Smooth muscle cell (in vitro differentiated cells): Measurements from ENCODE around the gene BTNL3. TPM values are rescaled to one million over a fixed set of nuclear protein-coding genes. Genes with fewer than 3 reads are reported as not detected.

Experiments used
- DNase-seq: peaks from one replicate; lab custom pipeline; 2025; ENCODE audit not compliant: unreplicated experiment; lab: John Stamatoyannopoulos, UW
- H2AFZ ChIP-seq: fragments of 200-600 bp; sonication (generic); 2 replicates; pipeline ENCODE4 v1.6.0; 2016; ENCODE audit warnings: antibody characterized with exemption, low read depth, mild to moderate bottlenecking
- H3F3A ChIP-seq: fragments of 200-600 bp; sonication (generic); 2 replicates; pipeline ENCODE4 v1.6.0; 2017; ENCODE audit warnings: antibody characterized with exemption, low read depth
- H3K27ac ChIP-seq: fragments of 200-600 bp; sonication (generic); 2 replicates; pipeline ENCODE4 v1.5.1; 2016; ENCODE audit warnings: low read depth, mild to moderate bottlenecking
- H3K27me3 ChIP-seq: fragments of 200-600 bp; sonication (generic); 2 replicates; pipeline ENCODE4 v1.6.1; 2016; ENCODE audit warnings: low read depth, mild to moderate bottlenecking
- H3K36me3 ChIP-seq: fragments of 200-600 bp; sonication (generic); 2 replicates; pipeline ENCODE4 v1.5.1; 2016; ENCODE audit warnings: low read depth
- H3K4me1 ChIP-seq: fragments of 200-600 bp; sonication (generic); 2 replicates; pipeline ENCODE4 v1.5.1; 2016; ENCODE audit warnings: low read depth
- H3K4me2 ChIP-seq: fragments of 200-600 bp; sonication (generic); 2 replicates; pipeline ENCODE4 v1.6.0; 2016; ENCODE audit warnings: mild to moderate bottlenecking
- H3K4me3 ChIP-seq: fragments of 200-600 bp; sonication (generic); 2 replicates; pipeline ENCODE4 v1.5.1; 2016; ENCODE audit warnings: mild to moderate bottlenecking
- H3K79me2 ChIP-seq: fragments of 200-600 bp; sonication (generic); 2 replicates; pipeline ENCODE4 v1.6.0; 2016; ENCODE audit warnings: low read depth, mild to moderate bottlenecking
- H3K9ac ChIP-seq: fragments of 200-600 bp; sonication (generic); 2 replicates; pipeline ENCODE4 v1.6.0; 2016; ENCODE audit warnings: low read depth
- H3K9me3 ChIP-seq: fragments of 200-600 bp; sonication (generic); replicated peaks from 2 replicates; pipeline ENCODE4 v1.5.1; 2016; ENCODE audit warnings: low read depth
- H4K20me1 ChIP-seq: fragments of 200-600 bp; sonication (generic); 2 replicates; pipeline ENCODE4 v1.6.0; 2016; ENCODE audit warnings: low read depth
- whole genome bisulfite sequencing: methylation state at CpG from one replicate; pipeline ENCODE4 v1.1.7; 2016; ENCODE audit warnings: low lambda C conversion rate; 5-methylcytosine and 5-hydroxymethylcytosine counted together
- polyA plus RNA-seq: library from polyadenylated mRNA; unstranded; fragments of >200 nt; fragmentation: Nextera tagmentation; extraction: Ambion mirVana; gene quantifications from 2 replicates; pipeline ENCODE4 v1.2.1, GENCODE V29; 2016
- total RNA-seq: library from RNA; depleted of rRNA; stranded (reverse); fragments of >200 nt; gene quantifications from 2 replicates; pipeline ENCODE4 v1.2.3, GENCODE V29; 2014
- TF ChIP-seq, protein P1 (sequence below): fragments of 200-600 bp; sonication (generic); IDR thresholded peaks from 2 replicates; pipeline ENCODE4 v1.5.1; 2017; ENCODE audit warnings: borderline replicate concordance, mild to moderate bottlenecking, antibody characterized with exemption; ENCODE audit not compliant: insufficient read depth, poor library complexity, severe bottlenecking

BTNL3 gene, protein sequence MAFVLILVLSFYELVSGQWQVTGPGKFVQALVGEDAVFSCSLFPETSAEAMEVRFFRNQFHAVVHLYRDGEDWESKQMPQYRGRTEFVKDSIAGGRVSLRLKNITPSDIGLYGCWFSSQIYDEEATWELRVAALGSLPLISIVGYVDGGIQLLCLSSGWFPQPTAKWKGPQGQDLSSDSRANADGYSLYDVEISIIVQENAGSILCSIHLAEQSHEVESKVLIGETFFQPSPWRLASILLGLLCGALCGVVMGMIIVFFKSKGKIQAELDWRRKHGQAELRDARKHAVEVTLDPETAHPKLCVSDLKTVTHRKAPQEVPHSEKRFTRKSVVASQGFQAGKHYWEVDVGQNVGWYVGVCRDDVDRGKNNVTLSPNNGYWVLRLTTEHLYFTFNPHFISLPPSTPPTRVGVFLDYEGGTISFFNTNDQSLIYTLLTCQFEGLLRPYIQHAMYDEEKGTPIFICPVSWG
- total RNA-seq (not detected in 2 replicates), polyA plus RNA-seq (not detected in 2 replicates)

DNA sequence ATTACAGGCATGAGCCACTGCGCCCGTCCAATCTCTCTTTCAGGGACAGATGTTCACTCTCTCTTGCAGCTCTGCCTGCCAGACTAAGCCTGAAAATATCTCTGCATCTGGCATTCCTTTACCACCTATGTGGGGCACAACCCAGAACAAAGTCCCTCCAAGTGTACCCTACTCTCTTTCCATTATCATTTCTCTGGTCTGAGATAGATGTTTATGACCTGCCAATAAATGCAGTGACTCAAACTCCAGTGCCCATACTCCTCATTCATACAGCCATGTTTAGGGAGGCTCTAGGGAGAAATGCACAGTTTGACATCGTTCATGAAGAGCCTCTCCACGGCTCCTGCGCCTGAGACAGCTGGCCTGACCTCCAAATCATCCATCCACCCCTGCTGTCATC lies at the start of gene BTNL3:
Gene BTNL3 (plus strand): TSS at position 255 of the 400 bp plus-strand sequence. CDS start 183 bp downstream, outside the sequence.
- TF ChIP-seq, protein P1, sequence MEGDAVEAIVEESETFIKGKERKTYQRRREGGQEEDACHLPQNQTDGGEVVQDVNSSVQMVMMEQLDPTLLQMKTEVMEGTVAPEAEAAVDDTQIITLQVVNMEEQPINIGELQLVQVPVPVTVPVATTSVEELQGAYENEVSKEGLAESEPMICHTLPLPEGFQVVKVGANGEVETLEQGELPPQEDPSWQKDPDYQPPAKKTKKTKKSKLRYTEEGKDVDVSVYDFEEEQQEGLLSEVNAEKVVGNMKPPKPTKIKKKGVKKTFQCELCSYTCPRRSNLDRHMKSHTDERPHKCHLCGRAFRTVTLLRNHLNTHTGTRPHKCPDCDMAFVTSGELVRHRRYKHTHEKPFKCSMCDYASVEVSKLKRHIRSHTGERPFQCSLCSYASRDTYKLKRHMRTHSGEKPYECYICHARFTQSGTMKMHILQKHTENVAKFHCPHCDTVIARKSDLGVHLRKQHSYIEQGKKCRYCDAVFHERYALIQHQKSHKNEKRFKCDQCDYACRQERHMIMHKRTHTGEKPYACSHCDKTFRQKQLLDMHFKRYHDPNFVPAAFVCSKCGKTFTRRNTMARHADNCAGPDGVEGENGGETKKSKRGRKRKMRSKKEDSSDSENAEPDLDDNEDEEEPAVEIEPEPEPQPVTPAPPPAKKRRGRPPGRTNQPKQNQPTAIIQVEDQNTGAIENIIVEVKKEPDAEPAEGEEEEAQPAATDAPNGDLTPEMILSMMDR = no peak
- H2AFZ ChIP-seq = no peak within 1 kb of the TSS
- H3K4me3 ChIP-seq = no peak within 1 kb of the TSS
- no peak within 1 kb of the TSS for H3K27ac ChIP-seq
- no peak within 1 kb of the TSS for H3K9ac ChIP-seq
- no peak for DNase-seq
- H3K27me3 ChIP-seq = no peaks in the 10 kb centered on the region
- H3K4me2 ChIP-seq = no peak within 1 kb of the TSS
- H3K9me3 ChIP-seq = no peaks in the 10 kb centered on the region
- 96% methylated on average over 3 of the region's 5 CpGs for WGBS
- H3K36me3 ChIP-seq = no peaks in the 10 kb centered on the region
- no peaks in the 10 kb centered on the region for H3F3A ChIP-seq
- H3K4me1 ChIP-seq = no peaks in the 10 kb centered on the region
- no peaks in the 10 kb centered on the region for H3K79me2 ChIP-seq
- H4K20me1 ChIP-seq = no peaks in the 10 kb centered on the region

DNA sequence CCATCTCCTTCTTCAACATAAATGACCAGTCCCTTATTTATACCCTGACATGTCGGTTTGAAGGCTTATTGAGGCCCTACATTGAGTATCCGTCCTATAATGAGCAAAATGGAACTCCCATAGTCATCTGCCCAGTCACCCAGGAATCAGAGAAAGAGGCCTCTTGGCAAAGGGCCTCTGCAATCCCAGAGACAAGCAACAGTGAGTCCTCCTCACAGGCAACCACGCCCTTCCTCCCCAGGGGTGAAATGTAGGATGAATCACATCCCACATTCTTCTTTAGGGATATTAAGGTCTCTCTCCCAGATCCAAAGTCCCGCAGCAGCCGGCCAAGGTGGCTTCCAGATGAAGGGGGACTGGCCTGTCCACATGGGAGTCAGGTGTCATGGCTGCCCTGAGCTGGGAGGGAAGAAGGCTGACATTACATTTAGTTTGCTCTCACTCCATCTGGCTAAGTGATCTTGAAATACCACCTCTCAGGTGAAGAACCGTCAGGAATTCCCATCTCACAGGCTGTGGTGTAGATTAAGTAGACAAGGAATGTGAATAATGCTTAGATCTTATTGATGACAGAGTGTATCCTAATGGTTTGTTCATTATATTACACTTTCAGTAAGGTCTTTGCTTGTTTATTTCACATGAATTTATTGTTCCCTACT lies 38.2 kb upstream of the BTNL3 start:
- DNase-seq = no peak
- Histone ChIP-seq H2AFZ (no peak overlapping the region), H3K4me3 (no peak overlapping the region), H3K27me3 (no peaks in the 10 kb centered on the region), H3K36me3 (no peaks in the 10 kb centered on the region), H3K4me2 (no peak overlapping the region), H3K79me2 (no peaks in the 10 kb centered on the region), H3K27ac (no peak overlapping the region), H3F3A (no peaks in the 10 kb centered on the region), H3K4me1 (no peaks in the 10 kb centered on the region), H3K9ac (no peak overlapping the region), H3K9me3 (no peaks in the 10 kb centered on the region), H4K20me1 (no peaks in the 10 kb centered on the region)
- WGBS = 77% methylated on average over 6 of the region's 6 CpGs
- TF ChIP-seq, protein P1 = no peak

DNA sequence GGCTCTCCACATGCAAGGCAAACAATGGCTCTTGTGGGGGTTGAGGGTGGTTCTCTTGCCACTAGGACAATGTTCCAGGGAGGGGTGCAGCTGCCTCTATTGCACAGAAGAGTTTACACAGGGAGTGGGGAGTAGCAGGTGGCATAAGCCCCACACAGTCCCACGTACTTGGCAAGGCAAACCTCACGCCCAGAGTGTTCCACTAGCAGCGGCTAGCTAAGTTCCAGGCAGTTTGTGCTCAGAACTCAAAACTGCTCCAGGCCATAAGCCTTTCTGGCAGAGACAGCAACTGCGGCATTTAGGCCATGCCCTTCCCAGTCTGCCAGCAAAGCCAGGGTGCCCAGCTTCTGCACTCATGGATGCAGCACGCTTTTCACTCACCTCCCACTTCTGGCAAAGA lies 29.0 kb upstream of the BTNL3 start:
- WGBS = 94% methylated on average over 5 of the region's 5 CpGs
- Histone ChIP-seq H3F3A (no peaks in the 10 kb centered on the region), H3K36me3 (no peaks in the 10 kb centered on the region), H3K4me2 (no peak overlapping the region), H3K79me2 (no peaks in the 10 kb centered on the region), H3K4me1 (no peaks in the 10 kb centered on the region), H3K4me3 (no peak overlapping the region), H3K27ac (peak overlapping the region; percentile 70), H2AFZ (no peak overlapping the region), H4K20me1 (no peaks in the 10 kb centered on the region), H3K27me3 (no peaks in the 10 kb centered on the region), H3K9ac (no peak overlapping the region), H3K9me3 (no peaks in the 10 kb centered on the region)
- no peak for DNase-seq
- TF ChIP-seq, protein P1 = no peak
